Activated naive CD8-positive, alpha-beta T cell (primary cell): ENCODE measurements around the gene CDSN.
"Not testable (repeated sequence)": the region's sequence is repeated elsewhere in the genome, so short reads cannot be mapped to it uniquely, and the experiment has no call there.

Experiments
- H3K27ac Mint-ChIP-seq: one replicate; pipeline ENCODE4 v1.8.0; 2021; ENCODE audit warnings: mixed read lengths
- H3K27me3 Mint-ChIP-seq: one replicate; pipeline ENCODE4 v1.8.0; 2021; ENCODE audit warnings: mixed read lengths
- H3K36me3 Mint-ChIP-seq: one replicate; pipeline ENCODE4 v1.8.0; 2021; ENCODE audit warnings: mixed read lengths
- H3K4me1 Mint-ChIP-seq: one replicate; pipeline ENCODE4 v1.8.0; 2021; ENCODE audit warnings: low read depth, mixed read lengths
- H3K4me3 Mint-ChIP-seq: one replicate; pipeline ENCODE4 v1.8.0; 2021; ENCODE audit warnings: mild to moderate bottlenecking, mixed read lengths
- H3K9me3 Mint-ChIP-seq: one replicate; pipeline ENCODE4 v1.8.0; 2021; ENCODE audit warnings: low read depth, mixed read lengths

CDSN gene, protein sequence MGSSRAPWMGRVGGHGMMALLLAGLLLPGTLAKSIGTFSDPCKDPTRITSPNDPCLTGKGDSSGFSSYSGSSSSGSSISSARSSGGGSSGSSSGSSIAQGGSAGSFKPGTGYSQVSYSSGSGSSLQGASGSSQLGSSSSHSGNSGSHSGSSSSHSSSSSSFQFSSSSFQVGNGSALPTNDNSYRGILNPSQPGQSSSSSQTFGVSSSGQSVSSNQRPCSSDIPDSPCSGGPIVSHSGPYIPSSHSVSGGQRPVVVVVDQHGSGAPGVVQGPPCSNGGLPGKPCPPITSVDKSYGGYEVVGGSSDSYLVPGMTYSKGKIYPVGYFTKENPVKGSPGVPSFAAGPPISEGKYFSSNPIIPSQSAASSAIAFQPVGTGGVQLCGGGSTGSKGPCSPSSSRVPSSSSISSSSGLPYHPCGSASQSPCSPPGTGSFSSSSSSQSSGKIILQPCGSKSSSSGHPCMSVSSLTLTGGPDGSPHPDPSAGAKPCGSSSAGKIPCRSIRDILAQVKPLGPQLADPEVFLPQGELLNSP

GRCh38 chr6:31120151-31120915 is at the start of gene CDSN:
Gene CDSN, minus strand, starts transcription at chr6:31120446. Its CDS starts 27 bp downstream, at chr6:31120419.
- H3K4me1 Mint-ChIP-seq: no peaks in the 10 kb centered on the region
- no peaks in the 10 kb centered on the region for H3K36me3 Mint-ChIP-seq
- H3K27ac Mint-ChIP-seq: no peak within 1 kb of the TSS
- no peak within 1 kb of the TSS for H3K4me3 Mint-ChIP-seq
- H3K27me3 Mint-ChIP-seq: no peaks in the 10 kb centered on the region
- no peaks in the 10 kb centered on the region for H3K9me3 Mint-ChIP-seq

DNA sequence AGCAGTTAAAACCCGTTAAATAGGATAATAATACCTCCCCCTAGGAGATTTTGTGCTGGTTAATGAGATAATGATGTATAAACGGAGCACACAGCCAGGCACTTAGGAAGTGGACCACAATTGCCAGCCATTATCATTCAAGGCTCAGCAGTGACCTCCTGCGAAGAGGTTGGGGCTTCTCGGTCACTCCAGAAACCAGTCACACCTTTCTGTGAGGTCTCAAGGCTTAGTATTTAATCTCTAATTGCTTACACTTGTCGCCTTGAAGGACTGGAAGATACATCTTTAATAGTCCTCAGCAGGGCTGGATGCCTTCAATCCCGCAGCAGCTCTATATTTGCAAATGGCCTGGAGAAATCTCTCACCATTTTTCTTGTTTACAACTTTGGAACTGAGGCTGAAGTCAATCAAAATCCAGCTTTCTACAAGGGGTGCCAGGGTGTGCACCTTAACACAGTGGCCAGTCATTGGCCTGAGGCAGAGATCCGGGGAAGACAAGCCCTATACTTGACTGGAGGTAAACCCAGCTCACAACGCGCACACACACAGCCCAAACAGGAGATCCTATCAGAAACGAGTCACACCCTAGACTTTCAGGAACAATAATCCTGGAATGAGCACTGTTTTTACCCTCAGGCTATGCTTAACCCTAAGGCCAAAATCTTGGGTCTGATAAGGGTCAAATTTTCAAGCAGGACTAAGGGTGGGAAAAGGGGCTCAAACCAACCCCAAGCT is 49.0 kb upstream of the CDSN start:
- Mint-ChIP-seq H3K27me3 (no peaks in the 10 kb centered on the region), H3K4me1 (no peaks in the 10 kb centered on the region), H3K9me3 (no peaks in the 10 kb centered on the region), H3K36me3 (no peaks in the 10 kb centered on the region), H3K4me3 (no peak overlapping the region), H3K27ac (no peak overlapping the region)

GRCh38 chr6:31168606-31169005 is 48.4 kb upstream of the CDSN start:
- Mint-ChIP-seq H3K27ac (no peak overlapping the region), H3K36me3 (no peaks in the 10 kb centered on the region), H3K9me3 (no peaks in the 10 kb centered on the region), H3K4me1 (no peaks in the 10 kb centered on the region), H3K4me3 (no peak overlapping the region), H3K27me3 (no peaks in the 10 kb centered on the region)

DNA sequence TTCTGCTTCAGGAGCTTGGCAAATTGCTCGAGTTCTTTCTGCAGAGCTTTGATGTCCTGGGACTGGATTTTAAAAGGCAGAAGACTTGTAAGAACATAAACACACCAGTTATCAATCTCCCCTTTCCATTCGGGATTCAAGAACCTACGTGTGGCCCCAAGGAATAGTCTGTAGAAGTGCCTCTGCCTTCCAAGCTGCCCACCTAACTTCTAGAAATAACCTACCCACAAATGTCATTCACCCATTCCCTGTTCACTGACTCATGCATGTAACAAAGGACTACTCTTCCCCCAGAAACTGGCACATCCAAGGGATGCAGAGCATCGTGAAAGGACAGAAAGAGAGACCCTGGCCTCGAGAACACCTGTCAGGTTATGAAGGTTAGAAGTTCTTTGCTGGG is 45.7 kb upstream of the CDSN start:
- Mint-ChIP-seq H3K36me3 (no peaks in the 10 kb centered on the region), H3K27ac (no peak overlapping the region), H3K27me3 (no peaks in the 10 kb centered on the region), H3K9me3 (no peaks in the 10 kb centered on the region), H3K4me3 (no peak overlapping the region), H3K4me1 (no peaks in the 10 kb centered on the region)

- not testable (repeated sequence) for H3K36me3 Mint-ChIP-seq, H3K27ac Mint-ChIP-seq, H3K9me3 Mint-ChIP-seq, H3K27me3 Mint-ChIP-seq, H3K4me1 Mint-ChIP-seq, H3K4me3 Mint-ChIP-seq
These were observed 45.0 kb upstream of the CDSN start for GRCh38 chr6:31165064-31165832.

DNA sequence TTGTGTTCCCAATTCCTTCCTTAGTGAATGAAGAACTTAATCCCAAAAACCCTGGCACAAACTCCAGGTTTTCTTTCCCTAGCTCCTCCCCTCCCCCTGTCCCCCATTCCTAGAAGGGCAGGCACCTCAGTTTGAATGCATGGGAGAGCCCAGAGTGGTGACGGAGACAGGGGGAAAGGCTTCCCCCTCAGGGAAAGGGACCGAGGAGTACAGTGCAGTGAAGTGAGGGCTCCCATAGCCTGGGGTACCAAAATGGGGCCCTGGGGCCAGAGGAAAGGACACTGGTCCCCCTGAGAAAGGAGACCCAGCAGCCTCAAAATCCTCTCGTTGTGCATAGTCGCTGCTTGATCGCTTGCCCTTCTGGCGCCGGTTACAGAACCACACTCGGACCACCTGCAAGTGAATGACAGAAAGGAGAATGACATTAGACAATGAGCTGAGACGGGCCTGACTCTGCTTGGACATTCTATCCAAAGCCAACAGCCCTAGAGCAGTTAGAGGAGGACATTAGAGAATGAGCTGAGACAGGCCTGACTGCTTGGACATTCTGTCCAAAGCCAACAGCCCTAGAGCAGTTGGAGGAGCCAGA is 44.3 kb upstream of the CDSN start:
- H3K4me3 Mint-ChIP-seq, H3K9me3 Mint-ChIP-seq, H3K4me1 Mint-ChIP-seq, H3K27me3 Mint-ChIP-seq, H3K27ac Mint-ChIP-seq, H3K36me3 Mint-ChIP-seq: not testable (repeated sequence)

DNA sequence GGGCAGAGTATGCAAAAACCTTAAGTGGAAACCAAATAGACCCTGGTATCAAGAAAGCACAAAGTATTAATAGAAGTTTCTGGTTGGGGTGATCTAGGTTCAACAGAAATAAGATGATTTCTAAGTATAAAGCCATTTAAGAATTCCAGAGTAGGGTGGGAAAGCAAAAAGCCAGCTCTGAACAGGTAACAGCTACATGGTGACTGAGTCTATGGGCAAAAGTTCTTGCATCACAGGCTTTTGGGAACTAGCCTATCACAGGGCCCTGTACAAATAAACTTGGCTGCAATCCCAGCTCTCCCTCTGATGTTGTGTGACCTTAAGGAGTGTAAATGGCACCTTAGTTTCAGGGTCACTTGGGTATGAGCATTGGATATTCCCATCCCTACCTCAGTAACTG is 43.7 kb upstream of the CDSN start:
- H3K4me1 Mint-ChIP-seq: peaks cover 7% of the 10 kb centered on the region
- no peaks in the 10 kb centered on the region for H3K9me3 Mint-ChIP-seq

GRCh38 chr6:31162463-31163165 is 42.4 kb upstream of the CDSN start:
- Mint-ChIP-seq H3K36me3 (no peaks in the 10 kb centered on the region), H3K4me3 (no peak overlapping the region), H3K27me3 (no peaks in the 10 kb centered on the region), H3K4me1 (peaks cover 17% of the 10 kb centered on the region), H3K9me3 (no peaks in the 10 kb centered on the region), H3K27ac (no peak overlapping the region)

More for the DNA sequence above, 43.7 kb upstream of the CDSN start:
- no peak overlapping the region for H3K4me3 Mint-ChIP-seq
- no peak overlapping the region for H3K27ac Mint-ChIP-seq
- H3K36me3 Mint-ChIP-seq: no peaks in the 10 kb centered on the region
- no peaks in the 10 kb centered on the region for H3K27me3 Mint-ChIP-seq

GRCh38 chr6:31161216-31162126 is 41.2 kb upstream of the CDSN start:
- H3K4me1 Mint-ChIP-seq: peaks cover 23% of the 10 kb centered on the region
- H3K36me3 Mint-ChIP-seq: no peaks in the 10 kb centered on the region
- no peak overlapping the region for H3K4me3 Mint-ChIP-seq
- no peak overlapping the region for H3K27ac Mint-ChIP-seq
- no peaks in the 10 kb centered on the region for H3K9me3 Mint-ChIP-seq
- H3K27me3 Mint-ChIP-seq: no peaks in the 10 kb centered on the region

- Mint-ChIP-seq H3K36me3 (peaks cover 2% of the 10 kb centered on the region), H3K27me3 (no peaks in the 10 kb centered on the region), H3K4me3 (peak overlapping the region; percentile 97), H3K27ac (peak overlapping the region; percentile 86), H3K9me3 (no peaks in the 10 kb centered on the region), H3K4me1 (peaks cover 23% of the 10 kb centered on the region)
These were observed 38.9 kb upstream of the CDSN start for GRCh38 chr6:31158863-31159855.

GRCh38 chr6:31158140-31158862 is 38.1 kb upstream of the CDSN start, which contains the start of gene TCF19:
Gene TCF19, plus strand, starts transcription at chr6:31158589. Its CDS starts 881 bp downstream, at chr6:31159470.
- Mint-ChIP-seq H3K9me3 (no peaks in the 10 kb centered on the region), H3K27ac (peak within 1 kb of the TSS; percentile 86), H3K4me3 (peak within 1 kb of the TSS; percentile 97), H3K27me3 (no peaks in the 10 kb centered on the region), H3K4me1 (peaks cover 23% of the 10 kb centered on the region), H3K36me3 (peaks cover 2% of the 10 kb centered on the region)
